Mesendoderm (in vitro differentiated cells): ENCODE measurements around the gene TCEANC2.
A peak's percentile ranks its signal among the peaks of the same experiment; 100 is the strongest.

Source experiments
- DNase-seq: peaks from one replicate; pipeline ENCODE4 v3.0.0; 2013
- H2AK5ac ChIP-seq: 2 replicates; pipeline ENCODE4 v1.6.1; 2013; ENCODE audit warnings: low read length, inconsistent platforms
- H2BK120ac ChIP-seq: 2 replicates; pipeline ENCODE4 v1.6.1; 2013; ENCODE audit warnings: low read depth, mild to moderate bottlenecking, low read length, moderate library complexity, mixed read lengths
- H2BK15ac ChIP-seq: replicated peaks from 2 replicates; pipeline ENCODE4 v1.6.1; 2013; ENCODE audit warnings: low read depth, mild to moderate bottlenecking, moderate library complexity
- H2BK5ac ChIP-seq: 2 replicates; pipeline ENCODE4 v1.6.1; 2013; ENCODE audit warnings: low read length, inconsistent platforms
- H3K18ac ChIP-seq: 2 replicates; pipeline ENCODE4 v1.6.1; 2013; ENCODE audit warnings: mild to moderate bottlenecking, low read length, mixed read lengths
- H3K23ac ChIP-seq: one replicate; pipeline ENCODE4 v1.6.1; 2013; ENCODE audit warnings: low read length
- H3K27ac ChIP-seq: 2 replicates; pipeline ENCODE4 v1.5.1; 2013; ENCODE audit warnings: low read depth, mild to moderate bottlenecking, inconsistent platforms, low read length, moderate library complexity
- H3K27me3 ChIP-seq: 2 replicates; pipeline ENCODE4 v1.6.1; 2013; ENCODE audit warnings: low read length, control low read depth, mild to moderate bottlenecking, inconsistent platforms; ENCODE audit not compliant: insufficient read depth, poor library complexity
- H3K36me3 ChIP-seq: 2 replicates; pipeline ENCODE4 v1.6.1; 2013; ENCODE audit warnings: low read length, inconsistent platforms; ENCODE audit not compliant: control insufficient read depth, insufficient read depth
- H3K4ac ChIP-seq: one replicate; pipeline ENCODE4 v1.6.1; 2013; ENCODE audit warnings: low read depth, mild to moderate bottlenecking, low read length, moderate library complexity
- H3K4me1 ChIP-seq: 2 replicates; pipeline ENCODE4 v1.6.1; 2013; ENCODE audit warnings: low read depth, low read length, inconsistent platforms; ENCODE audit not compliant: control insufficient read depth
- H3K4me2 ChIP-seq: 2 replicates; pipeline ENCODE4 v1.6.1; 2013; ENCODE audit warnings: low read length
- H3K4me3 ChIP-seq: 2 replicates; pipeline ENCODE4 v1.5.1; 2013; ENCODE audit warnings: mild to moderate bottlenecking, low read length
- H3K56ac ChIP-seq: one replicate; pipeline ENCODE4 v1.6.1; 2013; ENCODE audit warnings: low read length
- H3K79me1 ChIP-seq: 2 replicates; pipeline ENCODE4 v1.6.1; 2013; ENCODE audit warnings: low read length, inconsistent platforms
- H3K79me2 ChIP-seq: 2 replicates; pipeline ENCODE4 v1.6.1; 2013; ENCODE audit warnings: mild to moderate bottlenecking, low read length; ENCODE audit not compliant: control insufficient read depth, insufficient read depth
- H3K9ac ChIP-seq: 2 replicates; pipeline ENCODE4 v1.6.1; 2013; ENCODE audit warnings: low read length, inconsistent platforms
- H4K5ac ChIP-seq: one replicate; pipeline ENCODE4 v1.6.1; 2013; ENCODE audit warnings: low read length
- H4K8ac ChIP-seq: one replicate; pipeline ENCODE4 v1.6.1; 2013; ENCODE audit warnings: low read depth, mild to moderate bottlenecking, control low read depth, low read length, moderate library complexity
- WGBS: extraction: QIAGEN DNeasy Blood & Tissue Kit; methylation state at CpG from one replicate; pipeline ENCODE4 v1.1.7; 2013; ENCODE audit warnings: low lambda C conversion rate, missing lambda C conversion rate; ENCODE audit not compliant: insufficient coverage; ENCODE audit errors: extremely low coverage; 5-methylcytosine and 5-hydroxymethylcytosine counted together

The TCEANC2 gene

DNA sequence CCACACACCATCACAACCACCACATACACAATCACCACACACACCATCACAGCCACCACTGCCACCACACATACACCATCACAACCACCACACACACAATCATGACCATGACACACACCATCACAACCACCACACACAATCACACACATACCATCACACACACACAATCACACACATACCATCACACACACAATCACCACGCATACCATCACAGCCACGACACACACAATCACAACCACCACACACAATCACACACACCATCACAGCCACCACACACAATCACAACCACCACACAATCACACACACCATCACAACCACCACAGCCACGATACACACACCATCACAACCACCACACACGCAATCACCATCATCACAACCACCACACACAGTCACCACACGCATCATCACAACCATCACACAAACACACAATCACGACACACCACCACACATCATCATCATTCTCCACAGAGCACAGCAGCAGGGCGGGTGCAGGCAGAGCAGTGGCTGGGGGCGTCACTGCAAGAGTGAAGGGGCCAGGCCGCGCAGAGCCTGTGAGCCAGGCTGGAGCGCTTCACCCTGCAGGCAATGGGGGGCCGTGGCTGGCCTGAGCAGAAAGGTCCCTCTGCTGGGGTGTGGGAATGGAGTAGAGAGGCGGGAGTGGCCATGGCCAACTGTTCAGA, 66.8 kb downstream of the TCEANC2 start:
- Histone ChIP-seq H2AK5ac (peak overlapping the region; percentile 73), H2BK5ac (no peak overlapping the region), H3K27me3 (no peaks in the 10 kb centered on the region), H4K5ac (no peak overlapping the region), H2BK120ac (no peak overlapping the region), H3K4me3 (no peak overlapping the region), H3K79me1 (no peaks in the 10 kb centered on the region), H3K23ac (no peak overlapping the region), H3K18ac (no peak overlapping the region), H2BK15ac (no peak overlapping the region), H3K36me3 (no peaks in the 10 kb centered on the region), H3K4me2 (no peak overlapping the region), H3K4me1 (no peaks in the 10 kb centered on the region), H3K4ac (no peak overlapping the region), H3K27ac (no peak overlapping the region), H4K8ac (no peak overlapping the region), H3K56ac (no peak overlapping the region), H3K79me2 (no peaks in the 10 kb centered on the region), H3K9ac (no peak overlapping the region)
- 100% methylated on average over 4 of the region's 13 CpGs for WGBS
- DNase-seq: no peak

DNA sequence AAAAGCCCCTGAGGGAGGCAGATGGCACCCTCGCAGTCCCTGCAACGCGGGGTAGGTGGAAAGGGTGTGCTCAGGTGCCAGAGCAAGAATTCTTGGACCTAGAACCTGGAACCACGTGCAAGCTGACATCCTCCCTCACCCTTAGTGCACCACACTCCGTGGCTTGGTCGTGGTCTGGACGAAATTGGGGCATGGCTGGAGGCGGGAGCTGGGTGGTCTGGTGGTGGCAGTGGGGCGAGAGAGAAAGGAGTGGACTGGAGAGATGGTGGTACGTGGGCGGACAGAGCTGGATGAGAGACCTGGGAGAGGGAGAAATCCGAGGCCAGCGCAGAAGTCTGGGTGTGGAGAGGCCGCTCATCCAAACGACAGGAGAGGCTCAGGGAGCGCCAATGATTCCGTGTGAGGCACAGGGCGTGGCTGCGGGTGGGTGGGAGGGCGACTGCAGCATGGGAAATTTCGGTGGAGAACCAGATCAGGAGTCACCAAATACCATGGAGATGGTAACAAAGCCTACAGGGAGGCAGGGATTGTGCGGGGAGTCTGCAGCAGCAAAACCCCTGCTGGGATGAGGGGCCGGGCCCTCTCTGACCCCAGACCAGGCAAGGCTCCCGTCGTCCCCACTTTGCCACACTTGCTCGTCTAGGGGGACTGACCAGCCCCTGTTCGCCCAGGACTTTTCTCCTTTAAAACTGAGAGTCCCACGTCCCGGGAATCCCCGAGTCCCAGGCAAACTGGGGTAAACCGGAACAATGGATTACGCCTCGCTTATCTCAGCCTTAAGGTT, 67.5 kb downstream of the TCEANC2 start:
- H3K56ac ChIP-seq: peak overlapping the region; percentile 82

DNA sequence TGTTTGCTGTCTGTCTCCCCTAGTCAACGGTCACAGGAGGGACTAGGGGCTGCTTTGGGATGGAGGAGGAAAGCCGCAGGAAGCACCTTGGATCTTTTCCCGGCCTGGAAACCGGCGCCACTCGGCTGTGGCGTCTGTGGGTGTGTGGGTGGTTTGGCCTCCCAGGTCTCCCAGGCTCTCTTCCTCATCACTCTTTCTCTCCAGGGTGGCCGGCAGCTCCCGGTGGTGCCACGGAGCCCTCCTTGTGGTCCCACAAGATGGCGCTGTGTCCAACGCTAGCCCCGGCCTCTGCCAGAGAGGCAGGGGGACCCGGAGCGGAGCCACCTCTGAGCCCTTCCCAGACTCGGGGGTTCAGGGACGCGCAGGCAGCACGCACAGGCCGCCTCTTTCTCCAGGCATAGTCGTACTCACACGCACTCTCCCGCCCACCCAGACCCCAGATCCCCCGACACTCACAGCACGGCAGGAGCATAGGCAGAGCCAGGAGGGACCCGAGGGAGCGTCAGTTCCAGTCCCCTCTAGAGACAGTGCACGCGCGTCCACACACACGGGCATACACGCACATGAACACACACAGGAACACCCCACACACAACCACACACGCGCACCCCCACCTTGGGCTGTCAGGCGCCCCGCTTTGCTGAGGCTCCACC, 68.2 kb downstream of the TCEANC2 start:
- H3K79me1 ChIP-seq: no peaks in the 10 kb centered on the region
- H3K27ac ChIP-seq: no peak overlapping the region
- no peak overlapping the region for H3K4ac ChIP-seq
- H3K23ac ChIP-seq: no peak overlapping the region
- H3K27me3 ChIP-seq: no peaks in the 10 kb centered on the region
- H3K9ac ChIP-seq: peak overlapping the region; percentile 64
- no CpG with 5 or more reads among the region's 36 CpGs for WGBS
- DNase-seq: peak; percentile 75
- peak overlapping the region; percentile 58 for H3K4me2 ChIP-seq
- H2BK15ac ChIP-seq: no peak overlapping the region
- peak overlapping the region; percentile 82 for H3K56ac ChIP-seq
- H2AK5ac ChIP-seq: no peak overlapping the region
- no peaks in the 10 kb centered on the region for H3K36me3 ChIP-seq
- no peaks in the 10 kb centered on the region for H3K4me1 ChIP-seq
- H3K4me3 ChIP-seq: no peak overlapping the region
- no peaks in the 10 kb centered on the region for H3K79me2 ChIP-seq
- peak overlapping the region; percentile 28 for H3K18ac ChIP-seq
- no peak overlapping the region for H4K5ac ChIP-seq
- no peak overlapping the region for H4K8ac ChIP-seq
- no peak overlapping the region for H2BK120ac ChIP-seq
- no peak overlapping the region for H2BK5ac ChIP-seq

More for the DNA sequence above, 67.5 kb downstream of the TCEANC2 start:
- H4K5ac ChIP-seq: no peak overlapping the region
- peak overlapping the region; percentile 71 for H2AK5ac ChIP-seq
- no peak overlapping the region for H2BK15ac ChIP-seq
- H3K4ac ChIP-seq: no peak overlapping the region
- H3K4me3 ChIP-seq: no peak overlapping the region
- no peak overlapping the region for H3K27ac ChIP-seq
- no peak overlapping the region for H3K23ac ChIP-seq
- peak; percentile 23 for DNase-seq
- H4K8ac ChIP-seq: no peak overlapping the region
- H3K18ac ChIP-seq: peak overlapping the region; percentile 28
- H3K27me3 ChIP-seq: no peaks in the 10 kb centered on the region
- H3K79me1 ChIP-seq: no peaks in the 10 kb centered on the region
- no peak overlapping the region for H2BK120ac ChIP-seq
- peak overlapping the region; percentile 13 for H2BK5ac ChIP-seq
- H3K36me3 ChIP-seq: no peaks in the 10 kb centered on the region
- H3K9ac ChIP-seq: peak overlapping the region; percentile 50
- no peak overlapping the region for H3K4me2 ChIP-seq
- no peaks in the 10 kb centered on the region for H3K79me2 ChIP-seq
- no peaks in the 10 kb centered on the region for H3K4me1 ChIP-seq
- no CpG with 5 or more reads among the region's 33 CpGs for WGBS

DNA sequence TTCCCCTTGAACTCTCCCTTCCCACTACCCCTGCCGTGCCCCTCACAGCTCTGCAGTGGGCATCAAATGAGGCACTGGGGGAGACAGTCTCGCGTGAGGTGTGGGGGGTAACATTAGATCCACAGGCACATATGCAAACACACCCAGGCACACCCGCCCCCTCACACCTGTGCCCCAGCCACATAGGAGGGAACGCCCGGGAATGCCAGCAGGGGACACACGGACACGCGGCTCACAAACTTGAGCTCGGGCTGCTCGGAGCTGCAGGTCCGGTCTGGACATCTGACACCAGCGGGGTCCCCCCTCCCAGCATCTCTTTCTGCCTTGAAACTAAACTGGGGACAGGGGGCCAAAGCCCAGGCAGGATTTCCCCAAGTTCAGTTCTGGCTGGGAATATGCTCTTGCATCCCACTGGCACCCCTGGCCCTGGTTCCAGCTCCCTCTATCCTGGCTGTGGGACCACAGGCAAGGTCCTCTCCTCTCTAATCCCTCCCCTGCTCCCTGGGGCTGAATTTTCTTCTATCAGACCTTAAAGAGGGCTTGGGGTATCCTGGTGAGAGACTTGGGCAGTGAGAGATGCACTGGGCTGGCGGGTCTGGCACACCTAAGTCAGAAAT, 68.8 kb downstream of the TCEANC2 start:
- H3K56ac ChIP-seq: peak overlapping the region; percentile 81
- no CpG with 5 or more reads among the region's 14 CpGs for WGBS
- no peaks in the 10 kb centered on the region for H3K79me1 ChIP-seq
- H2BK5ac ChIP-seq: no peak overlapping the region
- no peak overlapping the region for H3K23ac ChIP-seq
- no peak overlapping the region for H3K4me3 ChIP-seq
- H3K79me2 ChIP-seq: no peaks in the 10 kb centered on the region
- H2BK120ac ChIP-seq: no peak overlapping the region
- H2BK15ac ChIP-seq: no peak overlapping the region
- H3K4me1 ChIP-seq: no peaks in the 10 kb centered on the region
- H3K27ac ChIP-seq: no peak overlapping the region
- H3K4me2 ChIP-seq: peak overlapping the region; percentile 58
- H4K5ac ChIP-seq: no peak overlapping the region
- no peaks in the 10 kb centered on the region for H3K27me3 ChIP-seq
- no peak overlapping the region for H4K8ac ChIP-seq
- no peaks in the 10 kb centered on the region for H3K36me3 ChIP-seq
- no peak overlapping the region for H3K4ac ChIP-seq
- no peak overlapping the region for H3K18ac ChIP-seq
- peak overlapping the region; percentile 64 for H3K9ac ChIP-seq
- DNase-seq: no peak
- H2AK5ac ChIP-seq: no peak overlapping the region

DNA sequence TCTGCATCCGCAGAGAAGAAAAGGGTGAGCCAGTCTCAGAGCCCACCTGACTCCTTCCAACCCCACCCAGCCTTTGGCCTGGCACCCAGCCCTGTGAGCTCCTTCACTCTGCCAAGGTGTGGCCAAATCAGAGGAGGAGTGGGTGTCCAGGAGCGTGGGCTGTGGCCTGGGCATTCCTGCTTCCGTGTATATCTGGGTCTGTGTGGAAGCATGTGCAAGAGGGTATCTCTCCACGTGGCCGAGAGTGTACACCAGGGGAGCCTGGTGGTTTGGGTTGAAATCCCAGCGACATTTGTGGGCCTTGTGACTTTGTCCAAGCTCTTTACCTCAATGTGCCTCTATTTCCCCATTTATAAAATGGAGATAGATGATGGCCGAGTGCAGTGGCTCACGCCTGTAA, 69.6 kb downstream of the TCEANC2 start:
- no CpG with 5 or more reads among the region's 8 CpGs for WGBS
- Histone ChIP-seq H3K4ac (no peak overlapping the region), H2BK5ac (no peak overlapping the region), H2AK5ac (no peak overlapping the region), H3K56ac (no peak overlapping the region), H3K4me3 (no peak overlapping the region), H3K9ac (no peak overlapping the region), H3K18ac (no peak overlapping the region), H3K23ac (no peak overlapping the region), H3K27ac (no peak overlapping the region), H4K5ac (no peak overlapping the region), H3K79me1 (no peaks in the 10 kb centered on the region), H3K36me3 (no peaks in the 10 kb centered on the region), H3K4me2 (no peak overlapping the region), H3K79me2 (no peaks in the 10 kb centered on the region), H3K27me3 (no peaks in the 10 kb centered on the region), H4K8ac (no peak overlapping the region), H3K4me1 (no peaks in the 10 kb centered on the region), H2BK15ac (no peak overlapping the region), H2BK120ac (no peak overlapping the region)
- no peak for DNase-seq
